GM18526 (cell line): ENCODE measurements around the gene SLC66A3.

Experiments used
- POLR2A ChIP-seq: IDR thresholded peaks from 3 replicates; pipeline ENCODE4 v1.6.1; 2011; ENCODE audit not compliant: insufficient read length; ENCODE audit errors: extremely low read depth

Gene SLC66A3

DNA sequence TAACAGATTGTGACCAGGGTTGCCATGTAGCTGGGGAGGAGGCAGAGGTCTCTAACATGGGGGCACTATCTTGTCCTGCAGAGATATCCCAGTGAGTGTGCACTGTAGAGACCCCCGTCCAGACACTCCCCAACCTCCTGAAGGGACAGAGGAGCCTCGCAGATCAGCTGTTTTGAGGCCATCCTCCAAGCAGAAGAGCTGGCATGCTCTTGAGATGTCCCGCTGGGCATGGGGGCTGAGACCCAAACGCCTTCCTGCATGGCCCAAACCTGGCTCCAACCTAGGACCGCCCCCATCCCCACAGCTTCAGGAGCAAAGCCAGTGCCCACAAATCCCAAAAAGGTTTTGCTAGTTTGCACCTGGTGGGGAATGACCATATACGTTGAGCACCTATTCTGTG is 2.7 kb upstream of the SLC66A3 start:
- no peak for TF ChIP-seq POLR2A

DNA sequence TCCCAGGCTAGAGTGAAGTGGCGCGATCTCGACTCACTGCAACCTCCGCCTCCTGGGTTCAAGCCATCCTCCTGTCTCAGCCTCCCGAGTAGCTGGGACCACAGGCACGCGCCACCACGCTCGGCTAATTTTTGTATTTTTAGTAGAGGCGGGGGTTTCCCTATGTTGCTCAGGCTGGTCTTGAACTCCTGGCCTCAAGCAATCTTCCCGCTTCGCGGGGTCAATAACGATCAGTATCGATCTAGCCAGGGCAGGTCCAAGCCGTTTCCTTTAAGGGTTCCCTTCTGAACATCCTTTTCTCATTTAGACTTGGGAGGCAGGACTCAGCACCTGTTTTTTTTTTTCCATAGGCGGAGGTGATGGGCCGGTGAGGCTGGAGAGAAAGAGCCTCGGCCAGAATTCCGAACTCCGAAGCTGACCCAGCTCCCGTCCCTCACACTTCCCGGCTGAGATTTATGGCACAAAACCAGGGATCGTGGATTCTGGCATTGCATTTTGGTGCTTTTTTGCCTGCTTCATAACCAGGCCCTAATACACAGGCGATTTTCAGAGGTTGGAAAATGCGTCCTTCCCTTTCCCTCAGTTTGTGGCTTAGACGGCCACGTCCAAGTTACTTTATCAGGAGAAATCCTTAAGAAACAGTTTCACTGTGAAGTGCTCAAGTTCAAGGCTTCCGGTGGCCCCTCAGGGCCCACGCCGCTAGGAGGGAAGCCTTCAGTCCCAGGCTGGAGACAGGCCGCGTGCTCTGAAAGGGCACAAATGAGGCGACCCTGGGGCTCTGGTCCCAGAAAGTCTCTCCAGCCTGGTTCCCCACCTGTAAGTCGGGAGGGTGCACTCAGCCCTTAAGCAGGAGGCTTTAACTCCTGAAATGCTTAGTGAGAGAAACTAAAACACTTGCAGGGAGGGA is 998 bp upstream of the SLC66A3 start:
- no peak for TF ChIP-seq POLR2A

GRCh38 chr2:11154923-11155380 is 315 bp upstream of the SLC66A3 start:
- peak; percentile 58 for TF ChIP-seq POLR2A

- no peak for TF ChIP-seq POLR2A
Observed at GRCh38 chr2:11156396-11157075, 1.3 kb downstream of the SLC66A3 start.

DNA sequence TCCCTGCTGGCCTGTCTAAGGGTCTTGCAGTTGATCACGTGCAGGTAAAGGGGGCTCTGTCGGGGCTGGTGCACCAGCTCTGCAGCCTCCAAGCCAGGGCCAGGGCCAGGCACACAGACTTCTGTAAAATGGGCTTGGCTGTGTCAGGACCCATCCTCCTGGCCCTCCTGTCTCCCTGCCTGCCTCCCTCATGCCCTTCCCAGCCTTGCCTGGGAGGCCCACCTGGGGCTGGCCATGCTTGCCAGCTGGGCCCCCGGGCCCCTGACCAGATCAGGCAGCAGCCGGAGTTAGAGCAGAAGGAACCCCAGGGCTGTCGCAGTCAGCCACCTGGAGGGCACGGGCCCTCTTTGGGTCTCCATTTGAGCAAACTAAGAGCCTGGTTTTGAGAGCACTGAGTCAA is 2.0 kb downstream of the SLC66A3 start:
- TF ChIP-seq POLR2A, result no peak

- TF ChIP-seq POLR2A, result no peak
Observed at GRCh38 chr2:11157731-11158130, 2.5 kb downstream of the SLC66A3 start.

- no peak for TF ChIP-seq POLR2A
Observed at GRCh38 chr2:11158916-11159573, 3.8 kb downstream of the SLC66A3 start.

DNA sequence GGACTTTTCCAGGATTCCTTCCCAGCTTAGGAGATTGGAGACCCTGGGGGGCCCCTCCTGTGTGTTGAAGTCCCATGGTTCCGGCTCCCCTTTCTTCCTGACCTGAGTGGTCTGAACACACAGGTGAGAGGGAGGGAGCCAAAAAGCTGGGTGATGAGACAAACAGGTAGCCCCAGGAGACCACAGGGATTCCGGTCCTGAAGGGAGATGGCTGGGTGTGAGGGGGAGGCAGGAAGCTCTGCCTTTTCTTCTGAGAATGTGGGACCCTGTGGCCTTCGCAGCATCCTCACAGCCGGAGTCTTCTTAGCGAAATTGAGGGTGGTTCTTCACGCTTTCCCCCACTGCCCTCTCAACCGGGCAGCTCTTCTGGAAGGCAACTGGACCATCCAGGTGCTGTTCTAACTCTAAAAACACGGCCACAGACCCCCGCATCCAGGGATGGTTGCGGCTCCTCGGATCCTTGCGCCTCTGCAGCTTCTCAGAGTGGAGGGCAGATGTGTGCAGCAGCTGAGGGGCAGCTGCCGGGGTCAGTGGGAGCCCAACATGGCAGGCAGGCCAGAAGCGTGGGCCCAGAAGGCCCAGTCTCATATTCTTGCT is 4.4 kb downstream of the SLC66A3 start:
- TF ChIP-seq POLR2A, result no peak

- TF ChIP-seq POLR2A, result no peak
Observed at GRCh38 chr2:11160256-11160655, 5.0 kb downstream of the SLC66A3 start.

GRCh38 chr2:11160731-11161455 is 5.6 kb downstream of the SLC66A3 start:
- TF ChIP-seq POLR2A, result peak; percentile 26

DNA sequence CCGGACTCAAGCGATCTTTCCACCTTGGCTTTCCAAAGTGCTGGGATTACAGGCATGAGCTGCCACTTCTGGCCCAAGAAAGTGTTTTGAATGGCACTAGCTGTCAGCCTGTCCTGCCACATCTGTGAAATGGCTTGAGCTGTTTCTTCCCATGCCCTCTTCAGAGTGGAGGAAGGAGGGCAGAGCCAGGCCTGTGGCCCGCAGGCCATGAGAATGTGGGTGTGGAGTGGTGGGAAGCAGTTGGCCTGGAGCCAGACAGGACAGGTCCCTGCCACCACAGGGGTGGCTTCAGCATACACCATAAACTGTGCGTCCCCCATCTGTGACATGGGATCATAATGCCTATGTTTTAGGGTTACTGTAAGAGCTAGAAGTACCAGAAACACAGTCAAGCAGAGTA is 6.5 kb downstream of the SLC66A3 start:
- no peak for TF ChIP-seq POLR2A

- no peak for TF ChIP-seq POLR2A
Observed at GRCh38 chr2:11163439-11164317, 8.4 kb downstream of the SLC66A3 start.

GRCh38 chr2:11166476-11166875 is 11.2 kb downstream of the SLC66A3 start:
- TF ChIP-seq POLR2A, result no peak

DNA sequence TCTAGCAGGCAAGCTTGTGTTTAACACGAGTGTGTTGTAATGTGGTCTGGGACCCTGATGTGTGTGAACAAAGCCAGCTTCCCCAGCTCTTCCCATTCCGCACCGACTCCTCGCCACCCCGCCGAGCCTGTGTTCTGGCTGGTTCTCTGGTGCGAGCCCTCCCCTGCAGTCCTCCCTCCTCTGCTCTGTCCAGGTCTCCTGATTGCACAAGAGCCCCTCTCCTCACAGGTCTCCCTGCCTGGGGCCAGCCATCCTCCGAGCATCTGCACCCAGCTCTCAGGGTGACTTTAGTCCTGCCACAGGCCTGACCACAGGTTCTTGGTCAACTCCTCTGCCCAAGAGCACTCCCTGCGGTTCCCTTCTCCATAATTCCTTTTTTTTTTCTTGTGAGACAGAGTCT is 13.2 kb downstream of the SLC66A3 start:
- TF ChIP-seq POLR2A, result no peak
